ENCODE results near the gene SRBD1. TPM values are rescaled to one million over a fixed set of nuclear protein-coding genes. Genes with fewer than 3 reads are reported as not detected.

The SRBD1 gene
- total and polyA plus RNA-seq, 2 of the 8 experiments (the other 6 are each of a cell fraction or from before 2014, with no cell fraction given) = 4.6 to 20.0 TPM

DNA sequence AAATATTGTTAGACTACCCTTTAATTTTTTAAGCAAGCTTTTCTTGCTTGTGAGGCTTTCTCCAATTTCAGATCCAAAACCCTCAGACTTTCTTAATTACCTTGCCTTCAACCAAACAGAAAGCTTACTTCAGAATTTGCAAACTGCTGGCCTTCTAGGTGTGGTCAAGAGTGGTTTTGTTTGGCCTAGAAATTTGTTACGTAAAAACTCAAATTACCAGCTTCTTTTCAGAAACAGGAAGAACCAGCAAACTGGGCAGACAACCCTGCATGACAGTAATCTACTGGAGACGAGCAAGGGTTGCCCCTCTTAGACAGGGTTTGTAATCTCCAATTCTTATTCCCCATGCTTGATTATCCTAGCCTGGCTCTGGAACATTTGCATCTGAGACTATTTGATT is 27.1 kb downstream of the SRBD1 start:
- no peak overlapping the region for H3K23ac ChIP-seq (ENCODE audit: insufficient read length)
- peaks cover 0 to 3% (median 0%) of the 10 kb centered on the region in 4 experiments; a peak in 2 of 8 replicates for H3K36me3 ChIP-seq (ENCODE audit: control insufficient read depth in 2 of 4, insufficient read depth in 4 of 4, low read length in 3 of 4)
- peaks cover 0 to 2% (median 0%) of the 10 kb centered on the region in 4 experiments; a peak in 1 of 7 replicates for H3K4me1 ChIP-seq (replicated peaks in 1 of 4; ENCODE audit: control insufficient read depth in 3 of 4, insufficient read depth in 4 of 4, low read length in 3 of 4)
- no peaks in the 10 kb centered on the region for H3K79me1 ChIP-seq (ENCODE audit: low read depth, low read length)
- H3K4me3 ChIP-seq (ENCODE audit: extremely low read depth in 1 of 4, insufficient read depth in 2 of 4, low read depth in 3 of 4, low read length in 4 of 4) = no peak overlapping the region
- no peak overlapping the region for H2BK12ac ChIP-seq (ENCODE audit: low read depth, low read length)
- no peak overlapping the region for H3K9ac ChIP-seq (replicated peaks in 1 of 4; ENCODE audit: extremely low read depth in 1 of 4, low read depth in 3 of 4, low read length in 3 of 4)
- H2BK15ac ChIP-seq (ENCODE audit: low read length) = no peak overlapping the region
- no peaks in the 10 kb centered on the region for H4K20me1 ChIP-seq (replicated peaks in 1 of 2; ENCODE audit: control insufficient read depth in 1 of 2, insufficient read depth in 2 of 2, low read length in 2 of 2)
- ChIA-PET CTCF (ENCODE audit: partially characterized antibody) (interaction anchor here (1.7 kb wide), 1 partner anchor 602 kb away, joined by 5 read pairs; no protein-coding TSS in a partner anchor), POLR2A (ENCODE audit: partially characterized antibody) (no interaction called here)
- no peak overlapping the region for H3K18ac ChIP-seq (ENCODE audit: extremely low read depth, low read length)
- TF ChIP-seq RAD21 (IDR thresholded peaks at IDR 0.05 in 1 of 2, conservative IDR thresholded peaks at IDR 0.05 in 1 of 2; ENCODE audit: low read depth in 2 of 2, low read length in 2 of 2) (no peak), SP1 (IDR thresholded peaks at IDR 0.05; ENCODE audit: low read depth, low read length) (no peak), BRCA1 (IDR thresholded peaks at IDR 0.05; ENCODE audit: low read depth, low read length) (no peak), RBBP5 (IDR thresholded peaks at IDR 0.05; ENCODE audit: borderline replicate concordance, low read depth, low read length) (no peak), JUND (IDR thresholded peaks at IDR 0.05; ENCODE audit: low read length) (no peak), KDM4A (IDR thresholded peaks at IDR 0.05; ENCODE audit: low read depth, low read length, severe bottlenecking) (no peak), EP300 (IDR thresholded peaks at IDR 0.05; ENCODE audit: borderline replicate concordance in 1 of 2, low read depth in 2 of 2, low read length in 2 of 2) (no peak)
- H3K27me3 ChIP-seq (replicated peaks in 1 of 4; ENCODE audit: control insufficient read depth in 3 of 4, extremely low read depth in 1 of 4, insufficient read depth in 3 of 4, low read length in 3 of 4) = peaks cover 0 to 1% (median 0%) of the 10 kb centered on the region in 4 experiments; a peak in 1 of 7 replicates
- H4K5ac ChIP-seq (ENCODE audit: insufficient read length, low read depth, low read length) = no peak overlapping the region
- H3K79me2 ChIP-seq (ENCODE audit: control insufficient read depth in 1 of 2, insufficient read depth in 2 of 2, low read length in 2 of 2) = peaks cover 0 to 15% of the 10 kb centered on the region in 2 experiments; a peak in 2 of 4 replicates
- no peak overlapping the region for H2BK5ac ChIP-seq (ENCODE audit: low read depth, low read length)
- no peak overlapping the region for H2AK5ac ChIP-seq (ENCODE audit: low read depth, low read length)
- H4K8ac ChIP-seq (ENCODE audit: extremely low read depth, insufficient read depth, low read length) = no peak overlapping the region
- H3K9me3 ChIP-seq (ENCODE audit: insufficient read depth in 2 of 2, low read depth in 1 of 2, low read length in 1 of 2) = no peaks in the 10 kb centered on the region
- no peaks in the 10 kb centered on the region for H3K23me2 ChIP-seq (ENCODE audit: low read depth, low read length)
- no peak overlapping the region for H4K91ac ChIP-seq (replicated peaks; ENCODE audit: insufficient read length, low read length)
- H2BK120ac ChIP-seq (replicated peaks; ENCODE audit: low read depth, low read length) = no peak overlapping the region
- DNase-seq (ENCODE audit: low read depth in 1 of 2, low spot score in 2 of 2) (no peak), FAIRE-seq (no peak)
- H3K4ac ChIP-seq (replicated peaks; ENCODE audit: insufficient read length, low read depth, low read length) = no peak overlapping the region
- no peak overlapping the region for H3K56ac ChIP-seq (replicated peaks; ENCODE audit: insufficient read length, low read depth, low read length)
- no peak overlapping the region for H3K14ac ChIP-seq (ENCODE audit: insufficient read length)
- H3K4me2 ChIP-seq (ENCODE audit: insufficient read depth in 1 of 2, low read depth in 2 of 2, low read length in 2 of 2) = no peak overlapping the region
- no peak overlapping the region for H2AFZ ChIP-seq (ENCODE audit: low read length)
- H3K27ac ChIP-seq (ENCODE audit: low read depth, low read length) = no peak overlapping the region
- 95% methylated on average over 2 of the region's 2 CpGs; no CpG with 5 or more reads in 1 of the 2 experiments for WGBS, 2 experiments (ENCODE audit: extremely low coverage in 1 of 2, insufficient coverage in 1 of 2, insufficient read length in 1 of 2, insufficient replicate concordance in 2 of 2, low coverage in 1 of 2, low lambda C conversion rate in 2 of 2, missing lambda C conversion rate in 1 of 2)
- H2BK20ac ChIP-seq (ENCODE audit: low read length) = no peak overlapping the region

Measured in H1 (cell line).